PC-9 (cell line): ENCODE data around the gene PIK3C2G. TPM values are rescaled to one million over a fixed set of nuclear protein-coding genes. Genes with fewer than 3 reads are reported as not detected.

Experiments
- BruUV-seq: library from RNA; stranded (reverse); fragments of 400-500 nt; replicated peaks from 2 replicates; lab custom pipeline; 2021; lab: Mats Ljungman, UMichigan
- CTCF ChIA-PET: fragments of 300-600 bp; sonication (Branson Sonifier 250); formaldehyde crosslinking; loops from one replicate; lab custom pipeline; 2022; ENCODE audit warnings: antibody characterized with exemption; lab: Charles Lee
- POLR2A ChIA-PET: fragments of 300-600 bp; sonication (Branson Sonifier 250); formaldehyde crosslinking; loops from one replicate; lab custom pipeline; 2022; ENCODE audit warnings: antibody characterized with exemption; ENCODE audit not compliant: unreplicated experiment; lab: Charles Lee
- DNase-seq, 2 experiments: peaks; one replicate each; pipeline versions ENCODE4 v3.0.0 to v3.0.0-alpha.2; 2015 to 2022; ENCODE audit warnings: mixed read lengths in 1 of 2
- H2AFZ ChIP-seq: fragments of 200-600 bp; sonication (generic); 2 replicates; pipeline ENCODE4 v1.8.1; 2017; ENCODE audit warnings: antibody characterized with exemption
- H3F3A ChIP-seq: fragments of 200-600 bp; sonication (generic); 2 replicates; pipeline ENCODE4 v1.8.1; 2017; ENCODE audit warnings: antibody characterized with exemption, mild to moderate bottlenecking, low read depth; ENCODE audit not compliant: insufficient read depth
- H3K27ac ChIP-seq: fragments of 200-600 bp; sonication (generic); 2 replicates; pipeline ENCODE4 v1.6.1; 2016; ENCODE audit warnings: mixed run types
- H3K27me3 ChIP-seq: fragments of 200-600 bp; sonication (generic); 2 replicates; pipeline ENCODE4 v1.6.1; 2016; ENCODE audit warnings: low read depth, mixed run types; ENCODE audit not compliant: insufficient read depth
- H3K36me3 ChIP-seq: fragments of 200-600 bp; sonication (generic); 2 replicates; pipeline ENCODE4 v1.6.1; 2016; ENCODE audit warnings: low read depth, mixed run types
- H3K4me1 ChIP-seq: fragments of 200-600 bp; sonication (generic); replicated peaks from 2 replicates; pipeline ENCODE4 v1.6.1; 2016; ENCODE audit warnings: mixed run types; ENCODE audit not compliant: insufficient read depth
- H3K4me2 ChIP-seq: fragments of 200-600 bp; sonication (generic); 2 replicates; pipeline ENCODE4 v1.6.1; 2017; ENCODE audit warnings: mixed run types
- H3K4me3 ChIP-seq: fragments of 200-600 bp; sonication (generic); 2 replicates; pipeline ENCODE4 v1.6.1; 2016; ENCODE audit warnings: mixed run types
- H3K79me2 ChIP-seq: fragments of 200-600 bp; sonication (generic); 2 replicates; pipeline ENCODE4 v1.6.1; 2017; ENCODE audit warnings: low read depth, mixed run types
- H3K9me2 ChIP-seq: fragments of 200-600 bp; sonication (generic); 2 replicates; pipeline ENCODE4 v1.8.1; 2017; ENCODE audit warnings: mild to moderate bottlenecking; ENCODE audit not compliant: insufficient read depth
- H3K9me3 ChIP-seq: fragments of 200-600 bp; sonication (generic); 2 replicates; pipeline ENCODE4 v1.8.1; 2016; ENCODE audit warnings: low read depth; ENCODE audit not compliant: insufficient read depth
- H4K20me1 ChIP-seq: fragments of 200-600 bp; sonication (generic); 2 replicates; pipeline ENCODE4 v1.8.1; 2017; ENCODE audit not compliant: insufficient read depth
- CTCF ChIP-seq: fragments of 200-600 bp; sonication (generic); conservative IDR thresholded peaks from 2 replicates; pipeline ENCODE4 v1.6.1; 2017; ENCODE audit warnings: mixed run types, antibody characterized with exemption, mild to moderate bottlenecking, moderate library complexity
- EZH2 ChIP-seq: fragments of 200-600 bp; sonication (generic); IDR thresholded peaks from 2 replicates; pipeline ENCODE4 v1.8.0; 2017; ENCODE audit warnings: antibody characterized with exemption, low read depth
- intact Hi-C: fragments of 100-400 bp; cut with micrococcal nuclease; formaldehyde crosslinking; loops from one replicate; pipeline ENCODE4 v1.10.0; 2022; ENCODE audit not compliant: unreplicated experiment
- total RNA-seq: library from RNA; stranded (reverse); gene quantifications from 2 replicates; pipeline ENCODE4 v1.2.3, GENCODE V29; 2021

The PIK3C2G gene
- total RNA-seq, 1 experiment from 2014 or later = 1.4 TPM

- no peak for DNase-seq
- H3K27me3 ChIP-seq = no peaks in the 10 kb centered on the region
- H3K27ac ChIP-seq = no peak overlapping the region
- intact Hi-C loops = no loop called here
- H4K20me1 ChIP-seq = no peaks in the 10 kb centered on the region
- no TSS peak for BruUV-seq
- no peak overlapping the region for H2AFZ ChIP-seq
- H3K9me2 ChIP-seq = no peaks in the 10 kb centered on the region
- ChIA-PET POLR2A (interaction anchor here (0.5 kb wide), 1 partner anchor 503 kb away, joined by 6 read pairs; no protein-coding TSS in a partner anchor), CTCF (interaction anchor here (0.5 to 1.2 kb wide), 3 partner anchors 13 to 1057 kb away, joined by 3 to 8 read pairs (median 7); no protein-coding TSS in a partner anchor)
- no peaks in the 10 kb centered on the region for H3F3A ChIP-seq
- no peaks in the 10 kb centered on the region for H3K79me2 ChIP-seq
- no peaks in the 10 kb centered on the region for H3K9me3 ChIP-seq
- TF ChIP-seq EZH2 (no peak), CTCF (no peak)
- no peak overlapping the region for H3K4me3 ChIP-seq
- no peaks in the 10 kb centered on the region for H3K4me1 ChIP-seq
- H3K36me3 ChIP-seq = no peaks in the 10 kb centered on the region
- H3K4me2 ChIP-seq = no peak overlapping the region
These were observed 45.0 kb downstream of the PIK3C2G start for GRCh38 chr12:18306311-18306710.

GRCh38 chr12:18313306-18313705, 52.0 kb downstream of the PIK3C2G start:
- ChIA-PET POLR2A (no interaction called here), CTCF (no interaction called here)
- H3K9me3 ChIP-seq = no peaks in the 10 kb centered on the region
- no peaks in the 10 kb centered on the region for H3F3A ChIP-seq
- H3K36me3 ChIP-seq = no peaks in the 10 kb centered on the region
- H3K4me1 ChIP-seq = no peaks in the 10 kb centered on the region
- H3K4me3 ChIP-seq = no peak overlapping the region
- BruUV-seq = no TSS peak
- no peak for DNase-seq
- H3K4me2 ChIP-seq = no peak overlapping the region
- no peaks in the 10 kb centered on the region for H3K79me2 ChIP-seq
- H4K20me1 ChIP-seq = no peaks in the 10 kb centered on the region
- no peaks in the 10 kb centered on the region for H3K27me3 ChIP-seq
- no peaks in the 10 kb centered on the region for H3K9me2 ChIP-seq
- TF ChIP-seq CTCF (no peak), EZH2 (no peak)
- H3K27ac ChIP-seq = no peak overlapping the region
- intact Hi-C loops = no loop called here
- H2AFZ ChIP-seq = no peak overlapping the region

- BruUV-seq = no TSS peak
- Histone ChIP-seq H3K9me3 (no peaks in the 10 kb centered on the region), H3K27ac (no peak overlapping the region), H3K36me3 (no peaks in the 10 kb centered on the region), H3K4me2 (0 out of 2 replicates have a peak overlapping the region, but pooled peaks have one; percentile 10), H3F3A (no peaks in the 10 kb centered on the region), H3K4me1 (0 out of 2 replicates have a peak, but pooled peaks cover 6% of the 10 kb centered on the region), H3K27me3 (no peaks in the 10 kb centered on the region), H4K20me1 (no peaks in the 10 kb centered on the region), H3K79me2 (no peaks in the 10 kb centered on the region), H2AFZ (no peak overlapping the region), H3K9me2 (no peaks in the 10 kb centered on the region), H3K4me3 (no peak overlapping the region)
- DNase-seq = peak; percentile 50 to 68
- no peak for TF ChIP-seq EZH2
- TF ChIP-seq CTCF = peak; percentile 59
- CTCF ChIA-PET = interaction anchor here (0.6 to 2.4 kb wide), 10 partner anchors 10 to 870 kb away, joined by 3 to 11 read pairs (median 4); partner anchors contain the start of gene PIK3C2G
- intact Hi-C loops = loop anchor here (1.0 kb wide), 1 partner anchor 70 kb away; no protein-coding TSS in a partner anchor
- POLR2A ChIA-PET = no interaction called here
These were observed 58.8 kb downstream of the PIK3C2G start for GRCh38 chr12:18320036-18320617.
